ENCODE measurements around the gene ST3GAL3. TPM values are rescaled to one million over a fixed set of nuclear protein-coding genes. Genes with fewer than 3 reads are reported as not detected.
A peak's percentile ranks its signal among the peaks of the same experiment; 100 is the strongest.

ST3GAL3 gene
- total and polyA plus RNA-seq, 2 of the 13 experiments (the other 11 are each of a cell fraction or from before 2014, with no cell fraction given): 5.1 to 8.1 TPM

DNA sequence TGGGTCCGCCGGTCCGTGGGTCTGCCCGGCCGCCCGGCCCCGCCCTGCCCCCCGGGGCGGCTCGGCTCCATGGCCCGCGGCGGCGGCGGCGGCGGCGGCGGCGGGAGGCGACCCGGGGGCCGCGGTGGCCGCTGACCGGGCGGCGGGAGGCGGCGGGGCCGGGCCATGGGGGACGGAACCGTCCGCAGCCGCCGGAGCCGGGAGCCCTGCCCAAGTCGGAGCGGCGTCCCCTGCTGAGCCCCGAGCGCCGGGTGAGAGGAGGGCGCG is 271.9 kb downstream of the ST3GAL3 start:
- intact Hi-C loops (cut with micrococcal nuclease; ENCODE audit: unreplicated experiment): no loop called here
- ChIA-PET CTCF (ENCODE audit: low intra/inter-chr PET ratio, low total read pairs) (no interaction called here), POLR2A (interaction anchor here (1.3 to 1.8 kb wide), 2 partner anchors 9 to 52 kb away, joined by 8 to 9 read pairs; partner anchors contain the start of genes DPH2 and SLC6A9)
- TF ChIP-seq, protein P1, sequence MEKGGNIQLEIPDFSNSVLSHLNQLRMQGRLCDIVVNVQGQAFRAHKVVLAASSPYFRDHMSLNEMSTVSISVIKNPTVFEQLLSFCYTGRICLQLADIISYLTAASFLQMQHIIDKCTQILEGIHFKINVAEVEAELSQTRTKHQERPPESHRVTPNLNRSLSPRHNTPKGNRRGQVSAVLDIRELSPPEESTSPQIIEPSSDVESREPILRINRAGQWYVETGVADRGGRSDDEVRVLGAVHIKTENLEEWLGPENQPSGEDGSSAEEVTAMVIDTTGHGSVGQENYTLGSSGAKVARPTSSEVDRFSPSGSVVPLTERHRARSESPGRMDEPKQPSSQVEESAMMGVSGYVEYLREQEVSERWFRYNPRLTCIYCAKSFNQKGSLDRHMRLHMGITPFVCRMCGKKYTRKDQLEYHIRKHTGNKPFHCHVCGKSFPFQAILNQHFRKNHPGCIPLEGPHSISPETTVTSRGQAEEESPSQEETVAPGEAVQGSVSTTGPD (CRISPR knock-in tag; IDR thresholded peaks at IDR 0.05): no peak
- peak; percentile 17 for TF ChIP-seq YEATS4 (CRISPR knock-in tag; IDR thresholded peaks at IDR 0.05; ENCODE audit: borderline replicate concordance)
- no peak for TF ChIP-seq NR3C1 (CRISPR knock-in tag; IDR thresholded peaks at IDR 0.05)
- TF ChIP-seq NFKB2 (CRISPR knock-in tag; IDR thresholded peaks at IDR 0.05; ENCODE audit: borderline replicate concordance): no peak
- TF ChIP-seq, protein P2, sequence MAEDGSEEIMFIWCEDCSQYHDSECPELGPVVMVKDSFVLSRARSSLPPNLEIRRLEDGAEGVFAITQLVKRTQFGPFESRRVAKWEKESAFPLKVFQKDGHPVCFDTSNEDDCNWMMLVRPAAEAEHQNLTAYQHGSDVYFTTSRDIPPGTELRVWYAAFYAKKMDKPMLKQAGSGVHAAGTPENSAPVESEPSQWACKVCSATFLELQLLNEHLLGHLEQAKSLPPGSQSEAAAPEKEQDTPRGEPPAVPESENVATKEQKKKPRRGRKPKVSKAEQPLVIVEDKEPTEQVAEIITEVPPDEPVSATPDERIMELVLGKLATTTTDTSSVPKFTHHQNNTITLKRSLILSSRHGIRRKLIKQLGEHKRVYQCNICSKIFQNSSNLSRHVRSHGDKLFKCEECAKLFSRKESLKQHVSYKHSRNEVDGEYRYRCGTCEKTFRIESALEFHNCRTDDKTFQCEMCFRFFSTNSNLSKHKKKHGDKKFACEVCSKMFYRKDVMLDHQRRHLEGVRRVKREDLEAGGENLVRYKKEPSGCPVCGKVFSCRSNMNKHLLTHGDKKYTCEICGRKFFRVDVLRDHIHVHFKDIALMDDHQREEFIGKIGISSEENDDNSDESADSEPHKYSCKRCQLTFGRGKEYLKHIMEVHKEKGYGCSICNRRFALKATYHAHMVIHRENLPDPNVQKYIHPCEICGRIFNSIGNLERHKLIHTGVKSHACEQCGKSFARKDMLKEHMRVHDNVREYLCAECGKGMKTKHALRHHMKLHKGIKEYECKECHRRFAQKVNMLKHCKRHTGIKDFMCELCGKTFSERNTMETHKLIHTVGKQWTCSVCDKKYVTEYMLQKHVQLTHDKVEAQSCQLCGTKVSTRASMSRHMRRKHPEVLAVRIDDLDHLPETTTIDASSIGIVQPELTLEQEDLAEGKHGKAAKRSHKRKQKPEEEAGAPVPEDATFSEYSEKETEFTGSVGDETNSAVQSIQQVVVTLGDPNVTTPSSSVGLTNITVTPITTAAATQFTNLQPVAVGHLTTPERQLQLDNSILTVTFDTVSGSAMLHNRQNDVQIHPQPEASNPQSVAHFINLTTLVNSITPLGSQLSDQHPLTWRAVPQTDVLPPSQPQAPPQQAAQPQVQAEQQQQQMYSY (CRISPR knock-in tag; IDR thresholded peaks at IDR 0.05): 0 out of 2 replicates have a peak, but pooled peaks have one; percentile 7
- TF ChIP-seq RBFOX2 (IDR thresholded peaks at IDR 0.05; ENCODE audit: low read depth, low read length): peak; percentile 6; the same call in 1 of the 2 replicates
- no peak for TF ChIP-seq ZFP36L1 (CRISPR knock-in tag; IDR thresholded peaks at IDR 0.05)
- no peak for TF ChIP-seq ZNF496 (CRISPR knock-in tag; IDR thresholded peaks at IDR 0.05; ENCODE audit: insufficient replicate concordance)
- 0 out of 2 replicates have a peak, but pooled peaks have one; percentile 0 for TF ChIP-seq ZNF335 (CRISPR knock-in tag; IDR thresholded peaks at IDR 0.05)
- TF ChIP-seq, protein P3, sequence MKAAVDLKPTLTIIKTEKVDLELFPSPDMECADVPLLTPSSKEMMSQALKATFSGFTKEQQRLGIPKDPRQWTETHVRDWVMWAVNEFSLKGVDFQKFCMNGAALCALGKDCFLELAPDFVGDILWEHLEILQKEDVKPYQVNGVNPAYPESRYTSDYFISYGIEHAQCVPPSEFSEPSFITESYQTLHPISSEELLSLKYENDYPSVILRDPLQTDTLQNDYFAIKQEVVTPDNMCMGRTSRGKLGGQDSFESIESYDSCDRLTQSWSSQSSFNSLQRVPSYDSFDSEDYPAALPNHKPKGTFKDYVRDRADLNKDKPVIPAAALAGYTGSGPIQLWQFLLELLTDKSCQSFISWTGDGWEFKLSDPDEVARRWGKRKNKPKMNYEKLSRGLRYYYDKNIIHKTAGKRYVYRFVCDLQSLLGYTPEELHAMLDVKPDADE (CRISPR knock-in tag; IDR thresholded peaks at IDR 0.05): 0 out of 2 replicates have a peak, but pooled peaks have one; percentile 38
- TF ChIP-seq ZNF564 (CRISPR knock-in tag; IDR thresholded peaks at IDR 0.05): no peak
- no peak for TF ChIP-seq PRPF4 (IDR thresholded peaks at IDR 0.05; ENCODE audit: low read depth, low read length, poor library complexity, severe bottlenecking)
- no peak for TF ChIP-seq SKI (IDR thresholded peaks at IDR 0.05; ENCODE audit: partially characterized antibody)
- 0 out of 2 replicates have a peak, but pooled peaks have one; percentile 34 for TF ChIP-seq ZNF841 (CRISPR knock-in tag; IDR thresholded peaks at IDR 0.05; ENCODE audit: borderline replicate concordance)
- peak; percentile 13; the same call in 1 of the 2 replicates for TF ChIP-seq PHF8 (CRISPR knock-in tag; IDR thresholded peaks at IDR 0.05)
- WGBS (ENCODE audit: low lambda C conversion rate): no CpG with 5 or more reads among the region's 45 CpGs
- Histone ChIP-seq H3K27me3 (ENCODE audit: control insufficient read depth in 1 of 2, insufficient read depth in 2 of 2, low read length in 2 of 2) (no peaks in the 10 kb centered on the region), H3K27ac (ENCODE audit: extremely low read length, insufficient read depth, low read length) (peak overlapping the region; percentile 83), H3K4me3 (replicated peaks in 1 of 3; ENCODE audit: insufficient read depth in 1 of 3, low read depth in 2 of 3, low read length in 3 of 3) (peak overlapping the region; percentile 62 to 87 (median 84); a peak in 5 of 6 replicates), H3K9ac (ENCODE audit: insufficient read depth, low read depth, low read length) (peak overlapping the region; percentile 76), H4K20me1 (ENCODE audit: insufficient read depth, low read length) (peaks cover 4% of the 10 kb centered on the region; the same call in 1 of the 2 replicates), H3K4me1 (ENCODE audit: insufficient read depth, low read length) (peaks cover 71% of the 10 kb centered on the region), H3K4me2 (ENCODE audit: low read depth, low read length) (peak overlapping the region; percentile 91; the same call in 1 of the 2 replicates), H3K79me2 (ENCODE audit: insufficient read depth, low read length) (peaks cover 55% of the 10 kb centered on the region), H3K9me3 (ENCODE audit: low read length) (no peaks in the 10 kb centered on the region), H2AFZ (ENCODE audit: low read length) (no peak overlapping the region), H3K36me3 (replicated peaks in 1 of 2; ENCODE audit: control insufficient read depth in 1 of 2, insufficient read depth in 2 of 2, low read length in 2 of 2) (peaks cover 12 to 34% of the 10 kb centered on the region in 2 experiments)
- in situ Hi-C loops (cut with HindIII; ENCODE audit: extremely low pct_ligation_motif_present, low pct_unique_long_range_greater_than_20kb): no loop called here
- no TSS peak for BruUV-seq (replicated peaks)
- no peak for DNase-seq (ENCODE audit: low spot score)
- no peak for FAIRE-seq
- ATAC-seq: no peak

Data from HepG2 (cell line).